ENCODE measurements around the gene RAB31. TPM values are rescaled to one million over a fixed set of nuclear protein-coding genes. Genes with fewer than 3 reads are reported as not detected.

The RAB31 gene
- total and polyA plus RNA-seq, 4 donors, result 21.5 to 114 (median 49.5) TPM

DNA sequence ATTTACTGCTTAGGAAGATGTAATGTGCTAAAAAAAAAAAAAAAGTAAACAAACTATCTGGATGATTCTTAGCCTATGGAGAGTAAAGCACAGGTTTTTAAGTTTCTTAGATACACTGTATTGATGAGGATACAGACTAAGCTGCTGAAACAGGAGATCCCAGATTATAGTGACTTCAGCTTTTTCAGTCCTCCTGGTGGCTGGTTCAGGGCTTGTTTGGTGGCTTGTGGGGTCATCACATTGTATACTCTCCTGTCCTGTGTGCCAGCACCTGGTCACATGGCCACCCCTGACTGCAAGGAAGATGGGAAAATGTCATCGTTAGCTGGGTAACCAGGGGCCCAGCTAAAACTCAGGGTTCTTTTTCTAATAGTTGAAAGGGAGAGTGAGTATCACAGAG lies 31.4 kb downstream of the RAB31 start:
- no peak overlapping the region for H3K27ac ChIP-seq (ENCODE audit: low read depth in 1 of 2, low read length in 1 of 2)
- H3K27me3 ChIP-seq (ENCODE audit: control insufficient read depth in 3 of 3, insufficient read depth in 3 of 3, low read length in 2 of 3), result no peaks in the 10 kb centered on the region
- ATAC-seq (ENCODE audit: insufficient read depth, low FRiP score), result no peak
- peaks cover 0 to 23% (median 7%) of the 10 kb centered on the region in 5 donors for H3K4me1 ChIP-seq (ENCODE audit: control insufficient read depth in 5 of 5, insufficient read depth in 5 of 5, low read length in 5 of 5)
- DNase-seq, result no peak
- H3K9ac ChIP-seq (ENCODE audit: insufficient read depth in 1 of 2, low read length in 2 of 2), result no peak overlapping the region
- H3K4me3 ChIP-seq, result no peak overlapping the region
- peaks cover 0 to 2% (median 0%) of the 10 kb centered on the region in 4 donors for H3K36me3 ChIP-seq (ENCODE audit: control insufficient read depth in 4 of 4, insufficient read depth in 4 of 4, low read length in 4 of 4)
- TF ChIP-seq, protein P1, sequence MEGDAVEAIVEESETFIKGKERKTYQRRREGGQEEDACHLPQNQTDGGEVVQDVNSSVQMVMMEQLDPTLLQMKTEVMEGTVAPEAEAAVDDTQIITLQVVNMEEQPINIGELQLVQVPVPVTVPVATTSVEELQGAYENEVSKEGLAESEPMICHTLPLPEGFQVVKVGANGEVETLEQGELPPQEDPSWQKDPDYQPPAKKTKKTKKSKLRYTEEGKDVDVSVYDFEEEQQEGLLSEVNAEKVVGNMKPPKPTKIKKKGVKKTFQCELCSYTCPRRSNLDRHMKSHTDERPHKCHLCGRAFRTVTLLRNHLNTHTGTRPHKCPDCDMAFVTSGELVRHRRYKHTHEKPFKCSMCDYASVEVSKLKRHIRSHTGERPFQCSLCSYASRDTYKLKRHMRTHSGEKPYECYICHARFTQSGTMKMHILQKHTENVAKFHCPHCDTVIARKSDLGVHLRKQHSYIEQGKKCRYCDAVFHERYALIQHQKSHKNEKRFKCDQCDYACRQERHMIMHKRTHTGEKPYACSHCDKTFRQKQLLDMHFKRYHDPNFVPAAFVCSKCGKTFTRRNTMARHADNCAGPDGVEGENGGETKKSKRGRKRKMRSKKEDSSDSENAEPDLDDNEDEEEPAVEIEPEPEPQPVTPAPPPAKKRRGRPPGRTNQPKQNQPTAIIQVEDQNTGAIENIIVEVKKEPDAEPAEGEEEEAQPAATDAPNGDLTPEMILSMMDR (IDR thresholded peaks at IDR 0.05; ENCODE audit: control extremely low read depth, extremely low read depth), result no peak
- whole genome bisulfite sequencing, 2 donors, result 89 to 92% methylated on average over 1 of the region's 1 CpG
- H3K9me3 ChIP-seq (ENCODE audit: control insufficient read depth in 4 of 4, insufficient read depth in 3 of 4, low read length in 3 of 4), result no peaks in the 10 kb centered on the region

DNA sequence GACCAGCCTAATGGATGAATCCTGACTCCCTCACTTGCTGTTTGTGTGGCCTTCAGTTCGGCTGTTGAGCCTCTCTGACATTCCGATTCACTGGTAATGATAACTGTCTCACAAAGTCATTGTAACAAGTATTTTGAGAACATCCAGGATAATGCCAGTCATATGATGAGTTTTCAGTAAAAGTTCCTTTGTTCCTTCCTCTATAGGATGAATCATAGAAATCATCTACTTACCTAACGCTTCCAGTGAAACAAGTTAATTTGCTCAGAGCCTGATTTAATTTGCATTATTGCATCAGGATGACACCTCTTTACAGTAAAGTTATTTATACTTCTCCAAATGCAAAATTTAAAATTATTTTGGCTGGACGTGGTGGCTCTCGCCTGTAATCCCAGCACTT lies 32.0 kb downstream of the RAB31 start:
- no peak for DNase-seq
- no peak for ATAC-seq (ENCODE audit: insufficient read depth, low FRiP score)
- H3K36me3 ChIP-seq (ENCODE audit: control insufficient read depth in 4 of 4, insufficient read depth in 4 of 4, low read length in 4 of 4), result peaks cover 0 to 2% (median 0%) of the 10 kb centered on the region in 4 donors
- H3K4me1 ChIP-seq (ENCODE audit: control insufficient read depth in 5 of 5, insufficient read depth in 5 of 5, low read length in 5 of 5), result peaks cover 0 to 23% (median 7%) of the 10 kb centered on the region in 5 donors
- H3K9ac ChIP-seq (ENCODE audit: insufficient read depth in 1 of 2, low read length in 2 of 2), result no peak overlapping the region
- TF ChIP-seq, protein P1 (IDR thresholded peaks at IDR 0.05; ENCODE audit: control extremely low read depth, extremely low read depth), result no peak
- no peaks in the 10 kb centered on the region for H3K9me3 ChIP-seq (ENCODE audit: control insufficient read depth in 4 of 4, insufficient read depth in 3 of 4, low read length in 3 of 4)
- no peak overlapping the region for H3K27ac ChIP-seq (ENCODE audit: low read depth in 1 of 2, low read length in 1 of 2)
- 83 to 84% methylated on average over 5 of the region's 5 CpGs for WGBS, 2 donors
- no peak overlapping the region for H3K4me3 ChIP-seq
- no peaks in the 10 kb centered on the region for H3K27me3 ChIP-seq (ENCODE audit: control insufficient read depth in 3 of 3, insufficient read depth in 3 of 3, low read length in 2 of 3)

DNA sequence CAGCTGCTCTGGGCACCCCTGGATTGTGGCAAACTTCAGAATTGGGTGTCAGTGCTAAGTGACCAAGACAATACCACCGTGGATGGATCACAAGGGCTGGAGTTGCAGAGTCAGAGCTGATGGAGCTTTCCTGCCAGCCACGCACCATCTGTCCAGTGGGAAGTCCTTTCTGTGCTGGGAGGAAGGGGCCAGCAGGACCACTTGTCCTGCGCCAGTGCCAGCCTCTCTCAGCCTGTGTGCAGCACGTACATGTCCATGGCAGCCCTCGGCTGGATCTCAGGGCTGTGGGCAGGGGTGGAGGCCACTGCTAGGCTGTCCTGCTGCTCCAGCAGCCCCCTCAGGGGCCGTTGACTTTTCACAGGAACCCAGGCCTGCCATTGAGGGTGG lies 33.3 kb downstream of the RAB31 start:
- Histone ChIP-seq H3K27ac (ENCODE audit: low read depth in 1 of 2, low read length in 1 of 2) (peak overlapping the region in 1 of 2 donors; percentile 59), H3K36me3 (ENCODE audit: control insufficient read depth in 4 of 4, insufficient read depth in 4 of 4, low read length in 4 of 4) (peaks cover 0 to 2% (median 0%) of the 10 kb centered on the region in 4 donors), H3K27me3 (ENCODE audit: control insufficient read depth in 3 of 3, insufficient read depth in 3 of 3, low read length in 2 of 3) (no peaks in the 10 kb centered on the region), H3K4me3 (no peak overlapping the region), H3K4me1 (ENCODE audit: control insufficient read depth in 5 of 5, insufficient read depth in 5 of 5, low read length in 5 of 5) (peaks cover 0 to 23% (median 7%) of the 10 kb centered on the region in 5 donors), H3K9ac (ENCODE audit: insufficient read depth in 1 of 2, low read length in 2 of 2) (no peak overlapping the region), H3K9me3 (ENCODE audit: control insufficient read depth in 4 of 4, insufficient read depth in 3 of 4, low read length in 3 of 4) (no peaks in the 10 kb centered on the region)
- TF ChIP-seq, protein P1 (IDR thresholded peaks at IDR 0.05; ENCODE audit: control extremely low read depth, extremely low read depth), result no peak
- ATAC-seq (ENCODE audit: insufficient read depth, low FRiP score) (no peak), DNase-seq (no peak)
- WGBS, 2 donors, result 82 to 83% methylated on average over 6 of the region's 6 CpGs
